ENCODE data around the gene HDAC4.

GRCh38 chr2:239423551-239423950, 22.7 kb upstream of the HDAC4 start:
- TF ChIP-seq CTCF (optimal IDR thresholded peaks at IDR 0.05 in 1 of 3, IDR thresholded peaks at IDR 0.05 in 1 of 3, conservative IDR thresholded peaks at IDR 0.05 in 1 of 3; ENCODE audit: extremely low read depth in 1 of 3, insufficient read depth in 2 of 3, low read length in 3 of 3) = no peak
- TF ChIP-seq EZH2 (IDR thresholded peaks at IDR 0.05; ENCODE audit: low read length) = no peak
